OCI-M2 (cell line): ENCODE data around the gene DEFB132.

Experiments
- DNase-seq: peaks from one replicate; lab custom pipeline; 2025; ENCODE audit not compliant: unreplicated experiment; lab: John Stamatoyannopoulos, UW

The DEFB132 gene

GRCh38 chr20:297098-297924 is 39.8 kb downstream of the DEFB132 start, which contains the start of gene ZCCHC3:
TSS of gene ZCCHC3 (plus strand) at chr20:297570. CDS start at chr20:297587, 17 bp downstream.
- peak; percentile 69 for DNase-seq

GRCh38 chr20:297925-298775 is 40.6 kb downstream of the DEFB132 start:
- no peak for DNase-seq

- no peak for DNase-seq
Measured at GRCh38 chr20:298776-299391, 41.4 kb downstream of the DEFB132 start.

GRCh38 chr20:300345-300990 is 42.9 kb downstream of the DEFB132 start:
- DNase-seq: no peak

- DNase-seq: no peak
Measured at GRCh38 chr20:301886-302848, 44.6 kb downstream of the DEFB132 start.

GRCh38 chr20:305745-306144 is 48.2 kb downstream of the DEFB132 start:
- no peak for DNase-seq

- no peak for DNase-seq
Measured at GRCh38 chr20:308427-309038, 51.0 kb downstream of the DEFB132 start.

- no peak for DNase-seq
Measured at GRCh38 chr20:309306-309840, 51.8 kb downstream of the DEFB132 start.

- DNase-seq: no peak
Measured at GRCh38 chr20:309841-310644, 52.5 kb downstream of the DEFB132 start.

GRCh38 chr20:310645-311044 is 53.1 kb downstream of the DEFB132 start:
- DNase-seq: no peak
